ENCODE results near the gene TAF10.

Gene TAF10

GRCh38 chr11:6617315-6617781, 5.3 kb upstream of the TAF10 start:
- H3K27me3 ChIP-seq (ENCODE audit: insufficient read depth, low read length) = no peaks in the 10 kb centered on the region
- H3K36me3 ChIP-seq (ENCODE audit: control insufficient read depth in 1 of 2, insufficient read depth in 2 of 2, low read length in 2 of 2) = peaks cover 0 to 20% of the 10 kb centered on the region in 2 experiments
- peaks cover 7% of the 10 kb centered on the region for H3K79me2 ChIP-seq (ENCODE audit: control insufficient read depth, insufficient read depth, low read length, poor library complexity)
- H3K4me2 ChIP-seq (ENCODE audit: low read length) = no peak overlapping the region
- no peak overlapping the region for H4K8ac ChIP-seq (ENCODE audit: low read depth, low read length)
- no peak overlapping the region for H2AFZ ChIP-seq (ENCODE audit: insufficient read depth, low read length, poor library complexity)
- no peak overlapping the region for H2AK5ac ChIP-seq (ENCODE audit: low read length)
- no peaks in the 10 kb centered on the region for H3K9me3 ChIP-seq (ENCODE audit: insufficient read depth, low read depth, low read length)
- no peak overlapping the region for H4K91ac ChIP-seq (ENCODE audit: low read depth, low read length)
- DNase-seq = no peak
- H3K23ac ChIP-seq (ENCODE audit: low read length) = no peak overlapping the region
- WGBS (ENCODE audit: extremely low coverage, insufficient coverage, insufficient read length) = no CpG with 5 or more reads among the region's 5 CpGs
- H2BK12ac ChIP-seq (ENCODE audit: low read length) = no peak overlapping the region
- H3K14ac ChIP-seq (ENCODE audit: low read length) = no peak overlapping the region
- H3K4ac ChIP-seq (ENCODE audit: low read depth, low read length) = no peak overlapping the region
- H3K4me3 ChIP-seq (ENCODE audit: low read depth, low read length) = no peak overlapping the region
- H3K9ac ChIP-seq (ENCODE audit: low read length) = no peak overlapping the region
- no peak overlapping the region for H2BK120ac ChIP-seq (ENCODE audit: insufficient read depth, low read length, poor library complexity)
- H3K4me1 ChIP-seq (ENCODE audit: control insufficient read depth in 1 of 2, insufficient read depth in 2 of 2, low read length in 2 of 2) = peaks cover 7% of the 10 kb centered on the region in 2 experiments
- no peak overlapping the region for H3K27ac ChIP-seq (ENCODE audit: low read depth, low read length)
- H3K18ac ChIP-seq (ENCODE audit: low read length) = no peak overlapping the region
- peaks cover 9% of the 10 kb centered on the region for H3K79me1 ChIP-seq (ENCODE audit: low read length)
- H2BK5ac ChIP-seq (ENCODE audit: low read depth, low read length, poor library complexity) = no peak overlapping the region
- H4K12ac ChIP-seq (ENCODE audit: low read depth, low read length) = no peak overlapping the region

- Histone ChIP-seq H3K4me2 (ENCODE audit: low read length) (no peak overlapping the region), H3K36me3 (ENCODE audit: control insufficient read depth in 1 of 2, insufficient read depth in 2 of 2, low read length in 2 of 2) (peaks cover 0 to 20% of the 10 kb centered on the region in 2 experiments), H4K8ac (ENCODE audit: low read depth, low read length) (no peak overlapping the region), H3K9ac (ENCODE audit: low read length) (no peak overlapping the region), H2BK5ac (ENCODE audit: low read depth, low read length, poor library complexity) (no peak overlapping the region), H3K79me2 (ENCODE audit: control insufficient read depth, insufficient read depth, low read length, poor library complexity) (peaks cover 10% of the 10 kb centered on the region), H3K4me3 (ENCODE audit: low read depth, low read length) (no peak overlapping the region), H3K4ac (ENCODE audit: low read depth, low read length) (no peak overlapping the region), H3K18ac (ENCODE audit: low read length) (no peak overlapping the region), H3K14ac (ENCODE audit: low read length) (no peak overlapping the region), H3K9me3 (ENCODE audit: insufficient read depth, low read depth, low read length) (no peaks in the 10 kb centered on the region), H2AFZ (ENCODE audit: insufficient read depth, low read length, poor library complexity) (no peak overlapping the region), H3K27ac (ENCODE audit: low read depth, low read length) (no peak overlapping the region), H4K91ac (ENCODE audit: low read depth, low read length) (no peak overlapping the region), H3K4me1 (ENCODE audit: control insufficient read depth in 1 of 2, insufficient read depth in 2 of 2, low read length in 2 of 2) (peaks cover 7% of the 10 kb centered on the region in 2 experiments), H2BK120ac (ENCODE audit: insufficient read depth, low read length, poor library complexity) (no peak overlapping the region), H4K12ac (ENCODE audit: low read depth, low read length) (no peak overlapping the region), H2BK12ac (ENCODE audit: low read length) (no peak overlapping the region), H3K27me3 (ENCODE audit: insufficient read depth, low read length) (no peaks in the 10 kb centered on the region), H2AK5ac (ENCODE audit: low read length) (no peak overlapping the region), H3K23ac (ENCODE audit: low read length) (no peak overlapping the region), H3K79me1 (ENCODE audit: low read length) (peaks cover 13% of the 10 kb centered on the region)
- no CpG with 5 or more reads among the region's 14 CpGs for WGBS (ENCODE audit: extremely low coverage, insufficient coverage, insufficient read length)
- DNase-seq = no peak
Measured at GRCh38 chr11:6616596-6617250, 4.7 kb upstream of the TAF10 start.

- peaks cover 7 to 10% of the 10 kb centered on the region in 2 experiments for H3K4me1 ChIP-seq (ENCODE audit: control insufficient read depth in 1 of 2, insufficient read depth in 2 of 2, low read length in 2 of 2)
- H3K9me3 ChIP-seq (ENCODE audit: insufficient read depth, low read depth, low read length) = no peaks in the 10 kb centered on the region
- no peak overlapping the region for H2AFZ ChIP-seq (ENCODE audit: insufficient read depth, low read length, poor library complexity)
- no peak overlapping the region for H3K27ac ChIP-seq (ENCODE audit: low read depth, low read length)
- no peak overlapping the region for H2AK5ac ChIP-seq (ENCODE audit: low read length)
- H3K27me3 ChIP-seq (ENCODE audit: insufficient read depth, low read length) = no peaks in the 10 kb centered on the region
- no peak overlapping the region for H3K9ac ChIP-seq (ENCODE audit: low read length)
- no peak overlapping the region for H2BK12ac ChIP-seq (ENCODE audit: low read length)
- no peak overlapping the region for H3K4ac ChIP-seq (ENCODE audit: low read depth, low read length)
- H3K36me3 ChIP-seq (ENCODE audit: control insufficient read depth in 1 of 2, insufficient read depth in 2 of 2, low read length in 2 of 2) = peaks cover 5 to 25% of the 10 kb centered on the region in 2 experiments
- H2BK120ac ChIP-seq (ENCODE audit: insufficient read depth, low read length, poor library complexity) = no peak overlapping the region
- H3K4me2 ChIP-seq (ENCODE audit: low read length) = no peak overlapping the region
- no CpG with 5 or more reads among the region's 9 CpGs for WGBS (ENCODE audit: extremely low coverage, insufficient coverage, insufficient read length)
- H2BK5ac ChIP-seq (ENCODE audit: low read depth, low read length, poor library complexity) = no peak overlapping the region
- H3K18ac ChIP-seq (ENCODE audit: low read length) = no peak overlapping the region
- H3K14ac ChIP-seq (ENCODE audit: low read length) = no peak overlapping the region
- peaks cover 12% of the 10 kb centered on the region for H3K79me2 ChIP-seq (ENCODE audit: control insufficient read depth, insufficient read depth, low read length, poor library complexity)
- no peak overlapping the region for H4K91ac ChIP-seq (ENCODE audit: low read depth, low read length)
- H3K23ac ChIP-seq (ENCODE audit: low read length) = no peak overlapping the region
- no peak overlapping the region for H4K8ac ChIP-seq (ENCODE audit: low read depth, low read length)
- H3K4me3 ChIP-seq (ENCODE audit: low read depth, low read length) = no peak overlapping the region
- DNase-seq = no peak
- no peak overlapping the region for H4K12ac ChIP-seq (ENCODE audit: low read depth, low read length)
- H3K79me1 ChIP-seq (ENCODE audit: low read length) = peaks cover 18% of the 10 kb centered on the region
Measured at GRCh38 chr11:6615882-6616585, 4.0 kb upstream of the TAF10 start.

GRCh38 chr11:6615046-6615445, 3.0 kb upstream of the TAF10 start:
- H2AK5ac ChIP-seq (ENCODE audit: low read length) = no peak overlapping the region
- H2BK120ac ChIP-seq (ENCODE audit: insufficient read depth, low read length, poor library complexity) = no peak overlapping the region
- H3K9ac ChIP-seq (ENCODE audit: low read length) = no peak overlapping the region
- no peak overlapping the region for H2AFZ ChIP-seq (ENCODE audit: insufficient read depth, low read length, poor library complexity)
- no peak overlapping the region for H3K14ac ChIP-seq (ENCODE audit: low read length)
- H3K4me2 ChIP-seq (ENCODE audit: low read length) = no peak overlapping the region
- H3K36me3 ChIP-seq (ENCODE audit: control insufficient read depth in 1 of 2, insufficient read depth in 2 of 2, low read length in 2 of 2) = peaks cover 15 to 35% of the 10 kb centered on the region in 2 experiments
- no peaks in the 10 kb centered on the region for H3K27me3 ChIP-seq (ENCODE audit: insufficient read depth, low read length)
- no CpG with 5 or more reads among the region's 5 CpGs for WGBS (ENCODE audit: extremely low coverage, insufficient coverage, insufficient read length)
- H4K8ac ChIP-seq (ENCODE audit: low read depth, low read length) = no peak overlapping the region
- H4K12ac ChIP-seq (ENCODE audit: low read depth, low read length) = no peak overlapping the region
- H4K91ac ChIP-seq (ENCODE audit: low read depth, low read length) = no peak overlapping the region
- H3K4me1 ChIP-seq (ENCODE audit: control insufficient read depth in 1 of 2, insufficient read depth in 2 of 2, low read length in 2 of 2) = peaks cover 7 to 17% of the 10 kb centered on the region in 2 experiments
- peaks cover 18% of the 10 kb centered on the region for H3K79me1 ChIP-seq (ENCODE audit: low read length)
- no peak overlapping the region for H3K23ac ChIP-seq (ENCODE audit: low read length)
- H3K4me3 ChIP-seq (ENCODE audit: low read depth, low read length) = no peak overlapping the region
- H3K4ac ChIP-seq (ENCODE audit: low read depth, low read length) = no peak overlapping the region
- no peak overlapping the region for H2BK5ac ChIP-seq (ENCODE audit: low read depth, low read length, poor library complexity)
- H3K18ac ChIP-seq (ENCODE audit: low read length) = no peak overlapping the region
- no peak overlapping the region for H3K27ac ChIP-seq (ENCODE audit: low read depth, low read length)
- no peak overlapping the region for H2BK12ac ChIP-seq (ENCODE audit: low read length)
- no peaks in the 10 kb centered on the region for H3K9me3 ChIP-seq (ENCODE audit: insufficient read depth, low read depth, low read length)
- peaks cover 12% of the 10 kb centered on the region for H3K79me2 ChIP-seq (ENCODE audit: control insufficient read depth, insufficient read depth, low read length, poor library complexity)
- no peak for DNase-seq

Data from trophoblast cell (in vitro differentiated cells and primary cell).